GM18907 (cell line): ENCODE measurements around the gene PRPF40A.

Experiments
- ATAC-seq: cut with Tn5 transposase; IDR thresholded peaks from one replicate; pipeline ENCODE4 v1.9.1; 2021; ENCODE audit warnings: mild to moderate bottlenecking, moderate library complexity; ENCODE audit not compliant: unreplicated experiment

The PRPF40A gene

GRCh38 chr2:152622219-152622618, 95.0 kb downstream of the PRPF40A start:
- no peak for ATAC-seq

- no peak for ATAC-seq
Measured at GRCh38 chr2:152620985-152621384, 96.3 kb downstream of the PRPF40A start.

- ATAC-seq, result no peak
Measured at GRCh38 chr2:152620208-152620607, 97.1 kb downstream of the PRPF40A start.

- no peak for ATAC-seq
Measured at GRCh38 chr2:152618193-152618564, 99.1 kb downstream of the PRPF40A start.

- ATAC-seq, result no peak
Measured at GRCh38 chr2:152617456-152618192, 99.6 kb downstream of the PRPF40A start.

GRCh38 chr2:152615177-152615576, 102.1 kb downstream of the PRPF40A start:
- no peak for ATAC-seq

- ATAC-seq, result peak; percentile 52
Measured at GRCh38 chr2:152613235-152613634, 104.0 kb downstream of the PRPF40A start.

- peak; percentile 88 for ATAC-seq
Measured at GRCh38 chr2:152611458-152612231, 105.6 kb downstream of the PRPF40A start.

- no peak for ATAC-seq
Measured at GRCh38 chr2:152609699-152610098, 107.6 kb downstream of the PRPF40A start.

- ATAC-seq, result no peak
Measured at GRCh38 chr2:152609154-152609553, 108.1 kb downstream of the PRPF40A start.

- ATAC-seq, result no peak
Measured at GRCh38 chr2:152607793-152608300, 109.4 kb downstream of the PRPF40A start.

- ATAC-seq, result no peak
Measured at GRCh38 chr2:152606941-152607340, 110.3 kb downstream of the PRPF40A start.

- ATAC-seq, result no peak
Measured at GRCh38 chr2:152606081-152606480, 111.2 kb downstream of the PRPF40A start.

- no peak for ATAC-seq
Measured at GRCh38 chr2:152603166-152603565, 114.1 kb downstream of the PRPF40A start.

GRCh38 chr2:152602750-152603149, 114.5 kb downstream of the PRPF40A start:
- ATAC-seq, result no peak
